RWPE1 (cell line): ENCODE results near the gene LZTFL1.

Source experiments
- CTCF ChIA-PET: fragments of 350-600 bp; sonication (Branson Sonifier 250); formaldehyde crosslinking; extraction: SDS; loops from one replicate; lab custom pipeline; 2021; lab: Yijun Ruan, JAX
- POLR2A ChIA-PET: fragments of 400-600 bp; formaldehyde crosslinking; extraction: SDS; loops from one replicate; lab custom pipeline; 2020; ENCODE audit warnings: antibody characterized with exemption; ENCODE audit not compliant: low non-redundant PET; lab: Yijun Ruan, JAX
- DNase-seq: peaks from one replicate; pipeline ENCODE4 v3.0.0; 2012; ENCODE audit warnings: low spot score
- H3K27ac ChIP-seq: fragments of 450-650 bp; 2 replicates; pipeline ENCODE4 v1.5.1; 2017
- TF ChIP-seq, protein P1 (sequence below): fragments of 450-650 bp; conservative IDR thresholded peaks from 2 replicates; pipeline ENCODE4 v1.5.1; 2017; ENCODE audit warnings: low read depth, mild to moderate bottlenecking

LZTFL1 gene

GRCh38 chr3:45832699-45833098 is 9.2 kb downstream of the LZTFL1 start:
- no peak overlapping the region for H3K27ac ChIP-seq
- TF ChIP-seq, protein P1, sequence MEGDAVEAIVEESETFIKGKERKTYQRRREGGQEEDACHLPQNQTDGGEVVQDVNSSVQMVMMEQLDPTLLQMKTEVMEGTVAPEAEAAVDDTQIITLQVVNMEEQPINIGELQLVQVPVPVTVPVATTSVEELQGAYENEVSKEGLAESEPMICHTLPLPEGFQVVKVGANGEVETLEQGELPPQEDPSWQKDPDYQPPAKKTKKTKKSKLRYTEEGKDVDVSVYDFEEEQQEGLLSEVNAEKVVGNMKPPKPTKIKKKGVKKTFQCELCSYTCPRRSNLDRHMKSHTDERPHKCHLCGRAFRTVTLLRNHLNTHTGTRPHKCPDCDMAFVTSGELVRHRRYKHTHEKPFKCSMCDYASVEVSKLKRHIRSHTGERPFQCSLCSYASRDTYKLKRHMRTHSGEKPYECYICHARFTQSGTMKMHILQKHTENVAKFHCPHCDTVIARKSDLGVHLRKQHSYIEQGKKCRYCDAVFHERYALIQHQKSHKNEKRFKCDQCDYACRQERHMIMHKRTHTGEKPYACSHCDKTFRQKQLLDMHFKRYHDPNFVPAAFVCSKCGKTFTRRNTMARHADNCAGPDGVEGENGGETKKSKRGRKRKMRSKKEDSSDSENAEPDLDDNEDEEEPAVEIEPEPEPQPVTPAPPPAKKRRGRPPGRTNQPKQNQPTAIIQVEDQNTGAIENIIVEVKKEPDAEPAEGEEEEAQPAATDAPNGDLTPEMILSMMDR: peak; percentile 45
- POLR2A ChIA-PET: no interaction called here
- CTCF ChIA-PET: interaction anchor here (0.5 to 1.1 kb wide), 8 partner anchors 10 to 140 kb away, joined by 3 to 5 read pairs (median 4); partner anchors contain the start of gene SLC6A20
- peak; percentile 29 for DNase-seq

- ChIA-PET CTCF (interaction anchor here (1.1 kb wide), 1 partner anchor 13 kb away, joined by 3 read pairs; no protein-coding TSS in a partner anchor), POLR2A (no interaction called here)
- DNase-seq: no peak
- H3K27ac ChIP-seq: no peak overlapping the region
- TF ChIP-seq, protein P1: no peak
Measured at GRCh38 chr3:45830121-45830520, 11.8 kb downstream of the LZTFL1 start.

DNA sequence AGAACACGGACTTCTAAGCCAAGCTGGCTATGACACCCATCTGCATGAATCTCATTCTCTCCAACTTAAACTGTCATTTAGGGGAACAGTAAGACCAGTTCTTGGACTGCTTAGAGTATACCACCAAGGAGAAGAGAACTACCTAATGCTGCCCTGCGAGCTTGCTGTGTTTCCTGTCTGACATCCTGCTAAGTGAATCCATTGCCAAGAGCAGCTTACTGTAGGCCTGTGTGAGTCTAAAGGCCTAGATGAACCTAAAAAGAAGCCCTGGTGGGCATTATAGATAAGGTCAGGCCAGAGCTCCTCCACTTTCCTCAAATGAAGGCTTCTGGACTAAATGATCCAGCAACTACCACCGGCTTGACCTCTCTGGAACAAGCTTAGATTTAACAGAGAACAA is 15.0 kb downstream of the LZTFL1 start:
- ChIA-PET CTCF (no interaction called here), POLR2A (no interaction called here)
- no peak for DNase-seq
- TF ChIP-seq, protein P1: no peak
- H3K27ac ChIP-seq: no peak overlapping the region

DNA sequence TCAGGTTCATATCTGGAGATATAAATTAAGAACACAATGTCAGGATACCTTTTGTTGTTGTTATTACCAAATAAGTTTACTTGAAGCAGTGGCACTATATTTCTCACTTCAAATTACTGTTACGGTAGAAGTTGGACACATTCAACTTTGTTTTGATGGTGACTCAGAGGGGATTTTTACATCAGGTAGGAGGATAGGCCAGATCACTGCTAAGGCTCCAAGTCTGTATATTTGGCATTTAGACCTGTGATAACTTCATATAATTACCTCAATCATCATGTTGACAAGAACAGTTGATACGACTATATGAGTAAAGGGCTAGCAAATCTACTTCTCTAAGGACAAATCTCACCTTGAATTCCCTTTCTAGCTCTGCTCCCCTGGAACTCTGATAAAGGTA is 15.6 kb downstream of the LZTFL1 start:
- ChIA-PET CTCF (no interaction called here), POLR2A (no interaction called here)
- TF ChIP-seq, protein P1: no peak
- H3K27ac ChIP-seq: no peak overlapping the region
- DNase-seq: no peak

DNA sequence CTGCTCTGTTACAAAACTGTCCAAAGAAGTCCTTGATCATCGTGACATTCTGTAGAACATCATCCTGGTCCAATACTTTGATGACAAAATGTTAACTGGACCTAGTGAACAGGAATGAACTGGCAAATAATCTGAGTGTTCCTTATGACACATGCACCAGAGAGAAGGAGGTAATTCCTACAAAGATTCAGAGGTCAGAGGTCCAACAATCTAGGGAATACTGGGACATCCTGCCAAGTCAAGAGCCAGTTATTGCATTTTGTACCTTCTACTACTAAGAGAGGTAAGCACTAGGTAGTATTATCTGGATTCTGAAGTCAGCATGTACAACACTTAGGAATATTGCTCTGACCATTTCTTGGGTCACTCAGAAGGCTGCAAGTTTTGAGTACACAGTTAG is 20.8 kb downstream of the LZTFL1 start:
- no peak for DNase-seq
- CTCF ChIA-PET: no interaction called here
- H3K27ac ChIP-seq: no peak overlapping the region
- POLR2A ChIA-PET: no interaction called here
- TF ChIP-seq, protein P1: no peak

DNA sequence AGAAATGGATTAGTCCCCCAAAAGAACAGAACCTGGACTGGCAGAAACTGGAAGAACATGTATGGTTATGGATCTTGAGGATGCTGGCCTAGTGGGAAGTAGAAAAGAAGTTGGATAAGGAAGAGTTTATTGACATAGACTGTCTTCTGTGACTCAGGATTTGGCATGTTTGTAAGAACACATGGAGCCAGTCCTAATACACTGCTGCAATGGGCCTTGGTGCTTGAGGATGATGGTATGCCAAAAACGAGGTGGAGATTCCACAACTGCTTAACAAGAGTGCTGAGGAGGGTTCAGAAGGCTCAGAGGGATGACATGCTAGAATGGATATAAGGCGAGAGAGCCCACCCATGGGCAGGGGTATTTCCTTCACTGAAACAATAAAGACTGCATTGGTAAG is 22.4 kb downstream of the LZTFL1 start:
- CTCF ChIA-PET: no interaction called here

More for the DNA sequence above, 22.4 kb downstream of the LZTFL1 start:
- TF ChIP-seq, protein P1: no peak
- no peak for DNase-seq
- POLR2A ChIA-PET: no interaction called here
- H3K27ac ChIP-seq: no peak overlapping the region
